ENCODE data around the gene MYOG.

- TF ChIP-seq, protein P1, sequence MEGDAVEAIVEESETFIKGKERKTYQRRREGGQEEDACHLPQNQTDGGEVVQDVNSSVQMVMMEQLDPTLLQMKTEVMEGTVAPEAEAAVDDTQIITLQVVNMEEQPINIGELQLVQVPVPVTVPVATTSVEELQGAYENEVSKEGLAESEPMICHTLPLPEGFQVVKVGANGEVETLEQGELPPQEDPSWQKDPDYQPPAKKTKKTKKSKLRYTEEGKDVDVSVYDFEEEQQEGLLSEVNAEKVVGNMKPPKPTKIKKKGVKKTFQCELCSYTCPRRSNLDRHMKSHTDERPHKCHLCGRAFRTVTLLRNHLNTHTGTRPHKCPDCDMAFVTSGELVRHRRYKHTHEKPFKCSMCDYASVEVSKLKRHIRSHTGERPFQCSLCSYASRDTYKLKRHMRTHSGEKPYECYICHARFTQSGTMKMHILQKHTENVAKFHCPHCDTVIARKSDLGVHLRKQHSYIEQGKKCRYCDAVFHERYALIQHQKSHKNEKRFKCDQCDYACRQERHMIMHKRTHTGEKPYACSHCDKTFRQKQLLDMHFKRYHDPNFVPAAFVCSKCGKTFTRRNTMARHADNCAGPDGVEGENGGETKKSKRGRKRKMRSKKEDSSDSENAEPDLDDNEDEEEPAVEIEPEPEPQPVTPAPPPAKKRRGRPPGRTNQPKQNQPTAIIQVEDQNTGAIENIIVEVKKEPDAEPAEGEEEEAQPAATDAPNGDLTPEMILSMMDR (IDR thresholded peaks at IDR 0.05 in 8 of 11, conservative IDR thresholded peaks at IDR 0.05 in 3 of 11), result no peak
- no peak for TF ChIP-seq POLR2AphosphoS5 (IDR thresholded peaks at IDR 0.05)
These were observed 2.6 kb upstream of the MYOG start for GRCh38 chr1:203088441-203088840.

Data from spleen (tissue), 7 donors.